Measurements from ENCODE around the gene KCNIP4.

Gene KCNIP4

GRCh38 chr4:21845663-21846062 is 102.9 kb downstream of the KCNIP4 start:
- DNase-seq (ENCODE audit: low spot score): no peak

- DNase-seq (ENCODE audit: low spot score): no peak
Observed at GRCh38 chr4:21835712-21836111, 112.9 kb downstream of the KCNIP4 start.

GRCh38 chr4:21830272-21830671 is 118.3 kb downstream of the KCNIP4 start:
- DNase-seq (ENCODE audit: low spot score): no peak

- no peak for DNase-seq (ENCODE audit: low spot score)
Observed at GRCh38 chr4:21827575-21827974, 121.0 kb downstream of the KCNIP4 start.

- no peak for DNase-seq (ENCODE audit: low spot score)
Observed at GRCh38 chr4:21826071-21826470, 122.5 kb downstream of the KCNIP4 start.

GRCh38 chr4:21819086-21819485 is 129.5 kb downstream of the KCNIP4 start:
- no peak for DNase-seq (ENCODE audit: low spot score)

- no peak for DNase-seq (ENCODE audit: low spot score)
Observed at GRCh38 chr4:21815651-21816377, 132.8 kb downstream of the KCNIP4 start.

- DNase-seq (ENCODE audit: low spot score): no peak
Observed at GRCh38 chr4:21811565-21811964, 137.0 kb downstream of the KCNIP4 start.

- no peak for DNase-seq (ENCODE audit: low spot score)
Observed at GRCh38 chr4:21806991-21807390, 141.6 kb downstream of the KCNIP4 start.

GRCh38 chr4:21802406-21802805 is 146.2 kb downstream of the KCNIP4 start:
- no peak for DNase-seq (ENCODE audit: low spot score)

- no peak for DNase-seq (ENCODE audit: low spot score)
Observed at GRCh38 chr4:21801661-21802385, 146.7 kb downstream of the KCNIP4 start.

- DNase-seq (ENCODE audit: low spot score): no peak
Observed at GRCh38 chr4:21795091-21795490, 153.5 kb downstream of the KCNIP4 start.

GRCh38 chr4:21792736-21793135 is 155.8 kb downstream of the KCNIP4 start:
- no peak for DNase-seq (ENCODE audit: low spot score)

GRCh38 chr4:21790438-21791029 is 158.0 kb downstream of the KCNIP4 start:
- DNase-seq (ENCODE audit: low spot score): no peak

GRCh38 chr4:21780148-21780547 is 168.4 kb downstream of the KCNIP4 start:
- DNase-seq (ENCODE audit: low spot score): no peak

GRCh38 chr4:21778702-21779101 is 169.9 kb downstream of the KCNIP4 start:
- no peak for DNase-seq (ENCODE audit: low spot score)

GRCh38 chr4:21775703-21776102 is 172.9 kb downstream of the KCNIP4 start:
- DNase-seq (ENCODE audit: low spot score): no peak

- no peak for DNase-seq (ENCODE audit: low spot score)
Observed at GRCh38 chr4:21769404-21770147, 179.0 kb downstream of the KCNIP4 start.

GRCh38 chr4:21768349-21769310 is 179.9 kb downstream of the KCNIP4 start:
- no peak for DNase-seq (ENCODE audit: low spot score)

GRCh38 chr4:21765810-21766407 is 182.7 kb downstream of the KCNIP4 start:
- DNase-seq (ENCODE audit: low spot score): no peak

GRCh38 chr4:21763855-21764254 is 184.7 kb downstream of the KCNIP4 start:
- DNase-seq (ENCODE audit: low spot score): no peak

Data from ecto neural progenitor cell (in vitro differentiated cells).